Common myeloid progenitor, CD34-positive (primary cell): Measurements from ENCODE around the gene HDAC5.

Experiments used
- CTCF ChIA-PET: fragments of 350-600 bp; sonication (Branson Sonifier 250); formaldehyde crosslinking; loops from one replicate; lab custom pipeline; 2021; ENCODE audit warnings: antibody characterized with exemption; lab: Charles Lee
- POLR2A ChIA-PET: fragments of 350-600 bp; sonication (Branson Sonifier 250); formaldehyde crosslinking; loops from one replicate; lab custom pipeline; 2021; ENCODE audit warnings: antibody characterized with exemption; lab: Charles Lee
- DNase-seq, 3 donors: peaks; one replicate each; pipeline versions ENCODE4 v3.0.0 to v3.0.0-alpha.2; 2013
- H3K27ac ChIP-seq, 2 experiments: 1 replicate in 1 of 2; 2 replicates in 1 of 2; pipeline ENCODE4 v1.7.0; 2013; ENCODE audit warnings: inconsistent platforms in 2 of 2, low read length in 2 of 2, mild to moderate bottlenecking in 2 of 2, low read depth in 1 of 2, moderate library complexity in 1 of 2; ENCODE audit not compliant: severe bottlenecking in 2 of 2, insufficient read depth in 1 of 2, poor library complexity in 1 of 2
- H3K27me3 ChIP-seq, 5 experiments: replicated peaks in 2 of 5; 1 replicate in 3 of 5; 2 replicates in 2 of 5; pipeline versions ENCODE4 v1.6.1 to v1.7.0; 2013; ENCODE audit warnings: low read length in 4 of 5, mild to moderate bottlenecking in 2 of 5, moderate library complexity in 2 of 5, inconsistent platforms in 1 of 5; ENCODE audit not compliant: insufficient read depth in 5 of 5, control insufficient read depth in 4 of 5
- H3K36me3 ChIP-seq, 4 experiments: 1 replicate in 2 of 4; 2 replicates in 2 of 4; pipeline versions ENCODE4 v1.6.1 to v1.7.0; 2013; ENCODE audit warnings: low read length in 3 of 4, control low read depth in 1 of 4, mild to moderate bottlenecking in 1 of 4; ENCODE audit not compliant: control insufficient read depth in 4 of 4, insufficient read depth in 4 of 4
- H3K4me1 ChIP-seq, 4 experiments: 1 replicate in 3 of 4; 2 replicates in 1 of 4; pipeline versions ENCODE4 v1.6.1 to v1.7.1; 2013; ENCODE audit warnings: low read length in 3 of 4, mild to moderate bottlenecking in 3 of 4, control low read depth in 1 of 4, inconsistent platforms in 1 of 4, moderate library complexity in 1 of 4; ENCODE audit not compliant: control insufficient read depth in 4 of 4, insufficient read depth in 4 of 4; ENCODE audit errors: control extremely low read depth in 1 of 4
- H3K4me3 ChIP-seq, 7 experiments: 1 replicate in 4 of 7; 2 replicates in 3 of 7; pipeline versions ENCODE4 v1.5.1 to v1.7.0; 2013; ENCODE audit warnings: mild to moderate bottlenecking in 7 of 7, low read length in 6 of 7, moderate library complexity in 6 of 7, inconsistent platforms in 2 of 7, low read depth in 2 of 7, control low read depth in 1 of 7; ENCODE audit not compliant: insufficient read depth in 4 of 7, control insufficient read depth in 1 of 7; ENCODE audit errors: extremely low read depth in 1 of 7
- H3K9me3 ChIP-seq, 5 experiments: 1 replicate in 4 of 5; 2 replicates in 1 of 5; pipeline versions ENCODE4 v1.6.1 to v1.7.1; 2013; ENCODE audit warnings: low read length in 4 of 5, mild to moderate bottlenecking in 2 of 5, inconsistent platforms in 1 of 5, low read depth in 1 of 5, moderate library complexity in 1 of 5; ENCODE audit not compliant: control insufficient read depth in 4 of 5, insufficient read depth in 2 of 5; ENCODE audit errors: control extremely low read depth in 1 of 5
- WGBS: methylation state at CpG from one replicate; pipeline ENCODE4 v1.1.5; 2013; ENCODE audit not compliant: insufficient coverage; 5-methylcytosine and 5-hydroxymethylcytosine counted together

HDAC5 gene

DNA sequence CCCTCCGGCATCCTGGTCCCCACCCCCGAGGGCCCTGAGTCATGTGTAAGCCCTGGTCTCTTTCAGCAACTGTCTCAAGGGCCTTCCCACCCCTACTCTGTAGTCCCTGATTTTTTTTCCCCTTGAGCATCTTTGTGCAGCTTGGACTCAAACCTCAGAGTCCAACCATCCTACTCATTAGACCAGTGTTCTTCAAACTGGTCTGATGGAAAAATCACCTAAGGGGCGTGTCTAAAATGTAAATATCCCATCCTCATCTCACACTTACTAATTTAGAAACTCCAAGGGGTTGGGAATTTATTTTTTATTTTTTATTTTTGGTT lies 52.3 kb downstream of the HDAC5 start:
- ChIA-PET CTCF (interaction anchor here (2.6 kb wide), 1 partner anchor 13 kb away, joined by 13 read pairs; no protein-coding TSS in a partner anchor), POLR2A (interaction anchor here (0.9 kb wide), 1 partner anchor 40 kb away, joined by 3 read pairs; no protein-coding TSS in a partner anchor)
- Histone ChIP-seq H3K27me3 (no peaks in the 10 kb centered on the region), H3K4me1 (peaks cover 14 to 44% (median 32%) of the 10 kb centered on the region in 4 experiments), H3K27ac (peak overlapping the region; percentile 46 to 77), H3K36me3 (peaks cover under 1 to 32% (median 15%) of the 10 kb centered on the region in 4 experiments), H3K9me3 (no peaks in the 10 kb centered on the region), H3K4me3 (peak overlapping the region; percentile 47 to 91 (median 73))
- 0% methylated on average over 1 of the region's 3 CpGs for WGBS
- no peak for DNase-seq

DNA sequence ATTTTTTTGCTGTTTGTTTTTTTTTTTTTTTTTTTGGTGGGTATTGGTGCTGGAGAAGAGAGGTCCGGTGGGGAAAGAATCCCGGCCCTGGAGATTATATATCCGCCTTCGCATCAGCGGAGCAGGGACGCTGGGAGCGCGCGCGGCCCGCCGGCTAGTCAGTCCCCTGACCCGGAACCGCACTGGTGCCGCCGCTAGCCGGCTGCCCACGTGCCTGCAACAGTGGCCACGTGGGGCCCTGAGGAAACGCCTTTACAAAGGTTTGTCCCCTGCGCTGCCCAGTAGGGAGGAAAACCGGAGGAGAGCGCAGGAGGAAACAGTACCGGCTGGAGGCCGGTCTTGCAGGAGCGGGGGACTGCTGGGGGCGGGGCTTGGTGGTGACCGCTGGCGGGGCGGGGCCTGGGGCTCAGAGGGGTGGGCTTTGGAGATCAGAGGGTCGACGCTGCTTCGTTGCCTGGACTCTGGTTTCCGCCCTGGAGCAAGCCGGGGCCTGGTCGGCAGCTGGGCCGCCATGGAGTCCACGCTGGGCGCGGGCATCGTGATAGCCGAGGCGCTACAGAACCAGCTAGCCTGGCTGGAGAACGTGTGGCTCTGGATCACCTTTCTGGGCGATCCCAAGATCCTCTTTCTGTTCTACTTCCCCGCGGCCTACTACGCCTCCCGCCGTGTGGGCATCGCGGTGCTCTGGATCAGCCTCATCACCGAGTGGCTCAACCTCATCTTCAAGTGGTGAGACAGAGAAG lies 52.8 kb downstream of the HDAC5 start, which contains the start of gene G6PC3:
Gene G6PC3 (plus strand): TSS at position 281 of the 743 bp plus-strand sequence. CDS start 231 bp downstream, at position 512.
- Histone ChIP-seq H3K4me1 (peaks cover 15 to 43% (median 35%) of the 10 kb centered on the region in 4 experiments), H3K4me3 (peak within 1 kb of the TSS; percentile 47 to 91 (median 73)), H3K27ac (peak within 1 kb of the TSS; percentile 46 to 78), H3K9me3 (no peaks in the 10 kb centered on the region), H3K27me3 (no peaks in the 10 kb centered on the region), H3K36me3 (peaks cover 0 to 27% (median 12%) of the 10 kb centered on the region in 4 experiments)
- CTCF ChIA-PET = interaction anchor here (2.6 kb wide), 1 partner anchor 13 kb away, joined by 13 read pairs; no protein-coding TSS in a partner anchor
- WGBS = 0% methylated on average over 48 of the region's 53 CpGs
- POLR2A ChIA-PET = interaction anchor here (0.7 to 1.0 kb wide), 3 partner anchors 17 to 72 kb away, joined by 3 to 9 read pairs (median 4); no protein-coding TSS in a partner anchor
- DNase-seq = peak; percentile 94 to 97 (median 95)

DNA sequence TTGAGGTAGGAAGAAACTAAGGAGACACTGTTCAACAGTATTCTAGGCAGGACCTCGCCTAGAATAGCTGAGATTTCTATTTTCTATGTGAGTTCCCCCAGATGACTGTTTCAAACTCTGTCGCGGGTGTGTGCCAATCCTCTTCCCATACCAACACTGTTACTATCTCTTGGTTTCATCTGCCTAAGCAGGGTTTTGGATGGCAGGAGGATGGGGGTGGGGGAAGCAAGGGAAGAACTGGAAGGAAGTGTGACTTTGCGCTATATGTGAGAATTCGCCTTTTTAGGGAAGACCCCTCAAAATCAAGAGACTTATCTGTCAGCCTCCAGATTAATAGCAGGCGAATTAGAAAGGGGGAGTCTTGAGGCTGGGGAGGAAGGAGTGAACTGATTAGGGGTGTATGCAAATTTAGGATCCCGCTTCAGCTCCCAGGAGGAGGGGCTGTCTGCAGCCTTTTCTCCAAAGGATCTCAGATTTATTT lies 53.4 kb downstream of the HDAC5 start:
- ChIA-PET POLR2A (interaction anchor here (0.7 to 1.0 kb wide), 2 partner anchors 17 to 73 kb away, joined by 4 to 9 read pairs; no protein-coding TSS in a partner anchor), CTCF (interaction anchor here (2.6 kb wide), 1 partner anchor 14 kb away, joined by 13 read pairs; no protein-coding TSS in a partner anchor)
- Histone ChIP-seq H3K4me1 (peaks cover 18 to 49% (median 41%) of the 10 kb centered on the region in 4 experiments), H3K27me3 (no peaks in the 10 kb centered on the region), H3K9me3 (no peaks in the 10 kb centered on the region), H3K36me3 (peaks cover 0 to 20% (median 8%) of the 10 kb centered on the region in 4 experiments), H3K4me3 (peak overlapping the region; percentile 47 to 91 (median 73)), H3K27ac (peak overlapping the region in 1 of 2 experiments; percentile 78)
- WGBS = 4% methylated on average over 3 of the region's 7 CpGs
- peak in 1 of 3 donors; percentile 55 for DNase-seq

GRCh38 chr17:44067545-44067940 lies 55.9 kb downstream of the HDAC5 start:
- Histone ChIP-seq H3K4me3 (peak overlapping the region in 2 of 7 experiments; percentile 0 to 73), H3K9me3 (no peaks in the 10 kb centered on the region), H3K4me1 (peaks cover 18 to 48% (median 41%) of the 10 kb centered on the region in 4 experiments), H3K36me3 (peaks cover 0 to 15% (median 8%) of the 10 kb centered on the region in 4 experiments), H3K27ac (no peak overlapping the region), H3K27me3 (no peaks in the 10 kb centered on the region)
- DNase-seq = peak in 1 of 3 donors; percentile 21
- ChIA-PET POLR2A (no interaction called here), CTCF (interaction anchor here (0.8 to 1.6 kb wide), 2 partner anchors 10 to 49 kb away, joined by 3 to 6 read pairs; no protein-coding TSS in a partner anchor)
- WGBS = 93% methylated on average over 7 of the region's 9 CpGs

GRCh38 chr17:44066204-44066930 lies 57.1 kb downstream of the HDAC5 start, which contains the start of gene LSM12:
Gene LSM12 (minus strand): TSS chr17:44066671. CDS start chr17:44066587, 84 bp downstream.
- H3K27ac ChIP-seq = peak within 1 kb of the TSS; percentile 58 to 89
- H3K27me3 ChIP-seq = no peaks in the 10 kb centered on the region
- peak within 1 kb of the TSS; percentile 73 to 96 (median 79) for H3K4me3 ChIP-seq
- POLR2A ChIA-PET = interaction anchor here (0.6 to 1.8 kb wide), 4 partner anchors 9 to 258 kb away, joined by 3 to 6 read pairs (median 4); partner anchors contain the start of genes HDAC5 and SLC25A39
- peaks cover 14 to 38% (median 33%) of the 10 kb centered on the region in 4 experiments for H3K4me1 ChIP-seq
- peaks cover 0 to 25% (median 15%) of the 10 kb centered on the region in 4 experiments for H3K36me3 ChIP-seq
- H3K9me3 ChIP-seq = no peaks in the 10 kb centered on the region
- peak; percentile 93 to 94 (median 93) for DNase-seq
- WGBS = under 1% methylated on average over 57 of the region's 65 CpGs
- CTCF ChIA-PET = interaction anchor here (0.6 to 1.6 kb wide), 4 partner anchors 9 to 393 kb away, joined by 3 to 6 read pairs (median 4); no protein-coding TSS in a partner anchor

GRCh38 chr17:44065668-44066203 lies 57.7 kb downstream of the HDAC5 start:
- 4% methylated on average over 6 of the region's 9 CpGs for WGBS
- POLR2A ChIA-PET = interaction anchor here (0.7 to 1.8 kb wide), 3 partner anchors 9 to 259 kb away, joined by 3 to 4 read pairs (median 3); partner anchors contain the start of genes HDAC5 and SLC25A39

More at GRCh38 chr17:44065668-44066203, 57.7 kb downstream of the HDAC5 start:
- CTCF ChIA-PET = interaction anchor here (0.6 kb wide), 1 partner anchor 393 kb away, joined by 4 read pairs; no protein-coding TSS in a partner anchor
- Histone ChIP-seq H3K4me3 (peak overlapping the region; percentile 73 to 96 (median 79)), H3K9me3 (no peaks in the 10 kb centered on the region), H3K27me3 (no peaks in the 10 kb centered on the region), H3K4me1 (peaks cover 11 to 31% (median 28%) of the 10 kb centered on the region in 4 experiments), H3K36me3 (peaks cover 0 to 29% (median 16%) of the 10 kb centered on the region in 4 experiments), H3K27ac (peak overlapping the region; percentile 58 to 89)
- peak; percentile 37 to 62 (median 61) for DNase-seq
